ENCODE data around the gene MGAT4B. TPM values are rescaled to one million over a fixed set of nuclear protein-coding genes. Genes with fewer than 3 reads are reported as not detected.
"Not testable (repeated sequence)": the region's sequence is repeated elsewhere in the genome, so short reads cannot be mapped to it uniquely, and the experiment has no call there.

The MGAT4B gene
- 10 to 100 TPM in 11 of 12 donors, not detected in 1; 61.1 to 79.4 (median 67.0) TPM for polyA plus RNA-seq (ENCODE audit: insufficient read length in 12 of 12)
- long read RNA-seq, donor 1, transcript MGAT4B-201 (15 exons, 2,446 nt): major isoform, 20 of 203 reads
- long read RNA-seq, donor 1, partial matches to known transcripts: 132 of 203 reads
- long read RNA-seq, donor 1, other reads (novel, unspliced or antisense): 45 of 203 reads
- long read RNA-seq, donor 2, transcript MGAT4B-201 (15 exons, 2,446 nt): major isoform, 9 of 10 reads
- long read RNA-seq, donor 2, partial matches to known transcripts: 0 of 10 reads
- long read RNA-seq, donor 2, other reads (novel, unspliced or antisense): 0 of 10 reads
- long read RNA-seq, donor 3, partial matches to known transcripts: 149 of 159 reads
- long read RNA-seq, donor 3, other reads (novel, unspliced or antisense): 9 of 159 reads
- long read RNA-seq, donor 4, transcript MGAT4B-201 (15 exons, 2,446 nt): major isoform, 6 of 6 reads
- long read RNA-seq, donor 4, partial matches to known transcripts: 0 of 6 reads
- long read RNA-seq, donor 4, other reads (novel, unspliced or antisense): 0 of 6 reads
- long read RNA-seq, donor 5, transcript MGAT4B-201 (15 exons, 2,446 nt): major isoform, 10 of 11 reads
- long read RNA-seq, donor 5, partial matches to known transcripts: 0 of 11 reads
- long read RNA-seq, donor 5, other reads (novel, unspliced or antisense): 0 of 11 reads
- long read RNA-seq, donor 6, transcript MGAT4B-201 (15 exons, 2,446 nt): major isoform, 6 of 6 reads
- long read RNA-seq, donor 6, partial matches to known transcripts: 0 of 6 reads
- long read RNA-seq, donor 6, other reads (novel, unspliced or antisense): 0 of 6 reads
- long read RNA-seq, donor 7, transcript MGAT4B-201 (15 exons, 2,446 nt): major isoform, 6 of 6 reads
- long read RNA-seq, donor 7, partial matches to known transcripts: 0 of 6 reads
- long read RNA-seq, donor 7, other reads (novel, unspliced or antisense): 0 of 6 reads
- long read RNA-seq, donor 8, transcript MGAT4B-201 (15 exons, 2,446 nt): major isoform, 9 of 409 reads
- long read RNA-seq, donor 8, partial matches to known transcripts: 367 of 409 reads
- long read RNA-seq, donor 8, other reads (novel, unspliced or antisense): 33 of 409 reads
- long read RNA-seq, donor 9: 0 reads
- long read RNA-seq, donor 10, transcript MGAT4B-201 (15 exons, 2,446 nt): major isoform, 10 of 10 reads
- long read RNA-seq, donor 10, partial matches to known transcripts: 0 of 10 reads
- long read RNA-seq, donor 10, other reads (novel, unspliced or antisense): 0 of 10 reads
- long read RNA-seq, donor 11, partial matches to known transcripts: 0 of 4 reads
- long read RNA-seq, donor 11, other reads (novel, unspliced or antisense): 0 of 4 reads

DNA sequence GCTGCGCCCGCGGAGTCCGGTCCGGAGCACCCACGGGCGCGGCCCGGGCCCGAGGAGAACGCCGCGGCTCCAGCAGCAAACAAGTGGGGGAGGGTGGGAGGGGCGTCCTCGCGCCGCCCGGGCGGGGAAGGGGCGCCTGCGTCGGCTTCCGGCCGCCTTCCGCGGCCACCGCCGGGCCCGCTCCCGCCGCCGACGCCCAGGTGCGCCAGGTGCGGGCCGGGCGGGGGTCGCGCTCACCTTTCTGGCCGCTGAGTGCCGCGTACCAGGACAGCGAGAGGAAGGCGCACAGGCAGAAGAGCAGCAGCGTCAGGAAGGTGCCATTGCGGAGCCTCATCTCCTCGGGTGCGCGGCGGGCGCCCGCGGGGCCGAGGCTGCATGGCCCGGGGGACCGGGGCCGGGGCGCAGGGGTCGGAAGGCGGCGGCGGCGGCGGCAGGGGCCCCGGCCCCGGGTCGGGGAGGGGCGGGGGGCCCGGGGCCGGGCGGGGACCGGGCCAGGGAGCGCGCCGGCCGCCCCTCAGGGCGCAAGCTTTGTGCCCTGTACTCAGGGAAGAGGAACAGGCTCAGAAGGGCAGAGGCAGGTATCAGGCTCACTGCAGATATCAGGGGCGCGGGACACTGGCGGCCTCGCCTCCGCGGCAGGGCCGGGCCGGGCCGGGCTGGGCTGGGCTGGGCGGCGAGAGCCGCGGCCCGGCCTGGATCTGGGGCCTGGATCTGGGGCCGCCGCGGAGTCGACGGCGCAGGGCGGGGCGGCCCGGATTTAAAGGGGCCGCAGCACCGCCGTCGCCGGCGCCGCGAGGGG lies at the start of gene MGAT4B:
TSS of gene MGAT4B (minus strand) at position 617 of the 799 bp plus-strand sequence. CDS start at position 334, 283 bp downstream.
- peak; percentile 67 for DNase-seq

DNA sequence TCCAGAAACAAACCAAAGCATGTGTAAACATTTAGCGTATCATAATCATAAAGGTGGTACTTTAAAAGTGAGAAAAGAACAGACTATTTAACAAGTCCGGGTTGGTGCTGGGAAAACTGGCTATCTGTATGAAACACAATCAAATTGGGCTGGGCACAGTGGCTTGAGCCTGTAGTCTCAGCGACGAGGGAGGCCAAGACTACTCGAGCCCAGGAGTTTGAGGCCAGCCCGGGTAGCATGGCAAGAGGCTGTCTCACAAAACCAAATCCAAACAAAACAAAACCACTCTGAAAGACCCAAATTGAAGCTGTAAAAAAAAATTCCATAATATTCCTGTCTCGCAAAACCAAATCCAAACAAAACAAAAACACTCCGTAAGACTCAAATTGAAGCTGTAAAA lies 47.7 kb upstream of the MGAT4B start:
- DNase-seq: no peak

DNA sequence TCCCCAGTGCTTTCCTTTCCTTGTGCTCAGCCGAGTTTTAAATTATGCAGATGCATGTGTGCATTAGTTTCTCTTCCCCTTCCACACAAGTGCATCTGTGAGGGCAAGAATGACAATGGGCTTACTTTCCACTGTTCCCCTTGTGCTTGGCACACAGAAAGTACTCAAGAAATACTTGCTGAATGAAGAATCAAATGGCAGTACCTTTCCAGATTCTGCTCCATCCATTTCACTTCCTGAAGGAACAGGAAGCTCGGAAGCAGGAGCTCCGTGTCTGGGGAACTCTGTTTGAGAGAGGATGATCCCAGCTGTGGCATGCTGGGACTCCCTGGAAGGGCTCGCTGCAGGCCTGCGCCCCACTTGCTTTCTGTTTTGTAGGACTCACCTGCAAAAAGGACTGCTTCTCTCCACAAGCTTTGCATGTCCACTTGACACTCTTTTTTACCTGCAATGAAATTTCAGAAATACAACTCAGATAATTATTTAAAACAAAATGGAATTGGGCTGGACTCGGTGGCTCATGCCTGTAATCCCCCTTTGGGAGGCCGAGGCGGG lies 46.4 kb upstream of the MGAT4B start:
- no peak for DNase-seq

DNA sequence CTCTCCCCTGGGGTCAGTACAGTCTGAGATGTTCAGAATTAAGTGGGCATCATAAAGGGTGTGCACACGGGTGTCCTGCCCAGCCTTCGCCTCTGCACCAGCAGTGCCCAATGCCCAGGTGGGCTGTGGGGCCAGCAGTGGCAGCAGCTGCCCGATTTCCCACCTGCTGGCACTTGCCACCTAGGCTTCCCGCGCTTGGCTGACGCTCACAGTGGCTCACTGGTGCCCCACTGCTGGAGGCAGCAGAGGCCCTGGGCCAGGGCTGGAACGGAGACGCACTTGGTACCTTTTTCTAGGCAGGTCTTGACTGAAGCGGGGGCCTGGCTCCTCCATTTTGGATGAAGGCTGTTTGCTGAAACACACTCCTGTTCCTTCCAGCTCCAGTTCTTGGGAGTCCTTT lies 35.0 kb upstream of the MGAT4B start:
- DNase-seq: no peak

DNA sequence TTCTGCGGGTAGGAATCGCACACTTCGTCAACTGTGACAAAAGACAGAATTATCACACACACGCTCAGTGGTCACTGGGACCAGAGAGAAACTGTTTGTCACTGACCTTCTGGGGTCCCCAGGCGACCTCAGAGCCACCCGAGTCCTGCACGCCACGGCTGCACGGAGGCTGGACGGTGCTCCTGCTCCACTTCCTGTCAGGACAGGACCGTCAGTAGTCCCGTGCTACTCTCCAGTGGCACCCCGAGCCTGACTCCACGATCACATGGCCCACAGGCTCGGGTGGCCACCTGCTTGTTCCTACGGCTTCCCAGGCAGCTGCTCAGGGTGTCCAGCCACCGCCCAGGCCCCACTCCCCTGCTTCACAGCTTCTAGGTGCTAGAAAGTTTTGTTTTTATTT lies 34.1 kb upstream of the MGAT4B start:
- no peak for DNase-seq

DNA sequence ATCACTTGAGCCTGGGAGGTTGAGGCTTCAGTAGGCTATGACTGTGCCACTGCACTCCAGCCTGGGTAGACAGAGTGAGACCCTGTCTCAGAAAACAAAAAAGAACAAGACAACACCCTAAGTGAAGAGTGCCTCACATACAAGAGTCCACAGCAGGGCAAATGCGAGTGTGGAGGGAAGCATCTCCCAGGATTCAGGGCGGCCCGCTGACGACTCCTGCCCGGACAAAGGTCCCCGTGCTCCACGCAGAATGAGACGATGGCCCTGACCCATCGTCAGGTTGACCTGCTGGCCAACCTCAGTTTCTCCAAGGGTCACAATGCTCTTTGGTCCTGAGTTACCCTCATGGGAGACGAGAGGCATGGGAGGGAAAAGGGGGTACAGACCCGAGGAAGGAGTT lies 33.7 kb upstream of the MGAT4B start:
- DNase-seq: no peak

DNA sequence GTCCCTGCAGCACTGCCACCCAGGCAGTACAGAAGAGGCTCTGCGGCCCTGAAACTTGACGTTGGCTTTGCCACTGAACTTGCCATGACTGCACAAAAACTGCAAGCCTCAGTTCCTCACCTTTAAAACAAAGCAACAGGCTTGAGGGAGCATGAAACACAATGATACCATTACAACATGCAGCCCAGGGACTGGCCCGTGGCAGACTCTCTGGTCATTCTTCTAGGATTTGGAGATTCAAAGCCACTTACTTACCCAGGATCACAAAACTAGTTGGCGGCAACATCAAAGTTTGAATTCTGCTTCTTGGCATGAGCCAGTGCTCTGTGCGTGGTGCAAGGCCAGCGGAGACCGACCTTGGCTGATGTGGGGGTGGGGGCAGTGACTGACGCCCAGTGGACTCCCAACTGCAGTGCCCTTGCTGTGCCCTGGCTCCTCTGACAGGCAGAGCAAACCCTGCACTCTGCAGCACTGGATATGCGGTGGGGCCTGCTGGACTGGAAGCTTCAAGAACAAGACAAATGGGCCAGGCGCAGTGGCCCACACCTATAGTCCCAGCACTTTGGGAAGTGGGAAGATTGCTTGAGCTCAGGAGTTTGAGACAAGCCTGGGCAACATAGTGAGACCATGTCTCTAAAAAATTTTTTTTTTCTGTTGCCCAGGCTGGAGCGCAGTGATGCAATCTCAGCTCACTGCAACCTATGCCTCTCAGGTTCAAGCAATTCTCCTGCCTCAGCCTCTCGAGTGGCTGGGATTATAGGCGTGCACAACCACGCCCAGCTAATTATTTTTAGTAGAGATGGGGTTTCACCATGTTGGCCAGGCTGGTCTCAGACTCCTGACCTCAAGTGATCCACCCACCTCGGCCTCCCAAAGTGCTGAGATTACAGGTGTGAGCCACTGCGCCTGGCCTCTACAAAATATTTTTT lies 32.9 kb upstream of the MGAT4B start:
- no peak for DNase-seq

DNA sequence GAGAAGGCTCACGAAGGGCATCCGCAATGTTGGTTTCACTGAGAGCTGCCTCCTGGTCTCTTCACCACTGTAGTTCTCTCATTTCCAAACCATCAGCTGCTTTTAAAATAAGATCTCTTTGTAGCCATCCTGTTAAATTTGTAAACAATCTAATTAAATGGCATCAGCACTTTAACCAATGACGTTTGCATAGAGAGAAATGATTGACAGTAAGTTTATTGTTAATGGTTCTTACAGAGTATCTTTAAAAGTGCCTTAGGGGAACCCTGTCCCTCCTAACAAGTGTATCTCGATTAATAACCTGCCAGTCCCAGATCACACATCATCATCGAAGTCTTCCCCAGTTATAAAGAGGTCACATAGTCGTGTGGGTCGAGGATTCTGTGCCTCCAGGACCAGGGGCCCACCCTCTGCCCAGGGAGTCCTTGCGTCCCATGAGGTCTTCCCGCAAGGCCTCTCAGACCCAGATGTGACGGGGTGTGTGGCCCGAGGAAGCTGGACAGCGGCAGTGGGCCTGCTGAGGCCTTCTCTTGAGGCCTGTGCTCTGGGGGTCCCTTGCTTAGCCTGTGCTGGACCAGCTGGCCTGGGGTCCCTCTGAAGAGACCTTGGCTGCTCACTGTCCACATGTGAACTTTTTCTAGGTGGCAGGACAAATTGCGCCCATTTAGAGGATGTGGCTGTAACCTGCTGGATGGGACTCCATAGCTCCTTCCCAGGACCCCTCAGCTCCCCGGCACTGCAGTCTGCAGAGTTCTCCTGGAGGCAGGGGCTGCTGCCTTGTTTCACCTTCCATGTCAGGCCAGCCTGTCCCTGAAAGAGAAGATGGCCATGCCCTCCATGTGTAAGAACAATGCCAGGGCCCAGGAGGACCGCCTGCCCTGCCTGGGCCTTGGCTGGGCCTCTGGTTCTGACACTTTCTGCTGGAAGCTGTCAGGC lies 30.7 kb upstream of the MGAT4B start:
- no peak for DNase-seq

DNA sequence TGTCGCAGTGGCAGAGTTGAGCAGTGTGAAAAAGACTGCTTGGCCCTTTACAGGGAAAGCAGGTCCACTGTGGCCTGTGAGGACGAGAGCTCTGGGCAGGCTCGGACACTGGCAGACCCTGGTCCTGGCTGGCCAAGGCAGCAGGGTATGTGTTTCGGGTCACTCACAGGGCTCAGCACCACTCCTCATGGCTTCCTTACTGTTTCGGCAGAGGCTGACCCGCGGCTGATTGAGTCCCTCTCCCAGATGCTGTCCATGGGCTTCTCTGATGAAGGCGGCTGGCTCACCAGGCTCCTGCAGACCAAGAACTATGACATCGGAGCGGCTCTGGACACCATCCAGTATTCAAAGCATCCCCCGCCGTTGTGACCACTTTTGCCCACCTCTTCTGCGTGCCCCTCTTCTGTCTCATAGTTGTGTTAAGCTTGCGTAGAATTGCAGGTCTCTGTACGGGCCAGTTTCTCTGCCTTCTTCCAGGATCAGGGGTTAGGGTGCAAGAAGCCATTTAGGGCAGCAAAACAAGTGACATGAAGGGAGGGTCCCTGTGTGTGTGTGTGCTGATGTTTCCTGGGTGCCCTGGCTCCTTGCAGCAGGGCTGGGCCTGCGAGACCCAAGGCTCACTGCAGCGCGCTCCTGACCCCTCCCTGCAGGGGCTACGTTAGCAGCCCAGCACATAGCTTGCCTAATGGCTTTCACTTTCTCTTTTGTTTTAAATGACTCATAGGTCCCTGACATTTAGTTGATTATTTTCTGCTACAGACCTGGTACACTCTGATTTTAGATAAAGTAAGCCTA lies 29.8 kb upstream of the MGAT4B start:
- DNase-seq: no peak

DNA sequence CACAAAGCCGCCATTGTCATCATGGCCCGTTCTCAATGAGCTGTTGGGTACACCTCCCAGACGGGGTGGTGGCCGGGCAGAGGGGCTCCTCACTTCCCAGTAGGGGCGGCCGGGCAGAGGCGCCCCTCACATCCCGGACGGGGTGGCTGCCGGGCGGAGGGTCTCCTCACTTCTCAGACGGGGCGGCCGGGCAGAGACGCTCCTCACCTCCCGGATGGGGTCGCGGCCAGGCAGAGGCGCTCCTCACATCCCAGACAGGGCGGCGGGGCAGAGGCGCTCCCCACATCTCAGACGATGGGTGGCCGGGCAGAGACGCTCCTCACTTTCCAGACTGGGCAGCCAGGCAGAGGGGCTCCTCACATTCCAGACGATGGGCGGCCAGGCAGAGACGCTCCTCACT lies 28.2 kb upstream of the MGAT4B start:
- DNase-seq: not testable (repeated sequence)

DNA sequence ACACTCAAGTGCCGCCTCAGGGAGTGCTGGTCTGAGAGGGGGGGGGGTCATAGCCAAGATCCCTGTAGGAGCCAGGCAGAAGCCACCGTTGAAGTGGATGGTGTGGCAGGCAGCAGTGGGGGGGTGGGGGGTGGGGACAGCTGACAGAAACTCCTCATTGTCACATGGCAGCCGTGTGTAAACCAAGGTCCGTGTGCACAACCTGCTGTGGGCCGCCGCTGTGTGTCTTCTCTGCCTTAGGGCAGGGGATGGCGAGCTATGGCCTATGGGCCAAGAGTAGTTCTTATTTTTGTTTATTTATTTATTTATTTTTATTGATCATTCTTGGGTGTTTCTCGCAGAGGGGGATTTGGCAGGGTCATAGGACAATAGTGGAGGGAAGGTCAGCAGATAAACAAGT lies 27.5 kb upstream of the MGAT4B start:
- DNase-seq: no peak

DNA sequence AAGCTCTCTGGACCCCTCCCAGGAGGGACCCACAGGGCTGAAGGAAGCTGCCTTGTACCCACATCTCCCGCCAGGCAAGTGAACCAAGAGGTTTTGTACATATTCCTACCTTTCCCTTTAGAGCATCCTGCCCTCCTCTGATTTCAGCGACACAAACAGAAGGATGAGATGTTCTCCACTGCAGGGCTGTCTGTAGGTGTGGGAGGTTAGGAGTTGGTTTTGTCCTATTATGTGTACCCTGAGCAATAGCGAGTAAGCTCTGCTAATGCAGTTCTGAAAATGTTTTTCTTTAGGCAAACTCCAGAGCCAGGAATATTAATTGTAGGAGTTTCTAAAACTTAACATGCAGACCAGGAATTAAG lies 27.0 kb upstream of the MGAT4B start:
- DNase-seq: no peak

DNA sequence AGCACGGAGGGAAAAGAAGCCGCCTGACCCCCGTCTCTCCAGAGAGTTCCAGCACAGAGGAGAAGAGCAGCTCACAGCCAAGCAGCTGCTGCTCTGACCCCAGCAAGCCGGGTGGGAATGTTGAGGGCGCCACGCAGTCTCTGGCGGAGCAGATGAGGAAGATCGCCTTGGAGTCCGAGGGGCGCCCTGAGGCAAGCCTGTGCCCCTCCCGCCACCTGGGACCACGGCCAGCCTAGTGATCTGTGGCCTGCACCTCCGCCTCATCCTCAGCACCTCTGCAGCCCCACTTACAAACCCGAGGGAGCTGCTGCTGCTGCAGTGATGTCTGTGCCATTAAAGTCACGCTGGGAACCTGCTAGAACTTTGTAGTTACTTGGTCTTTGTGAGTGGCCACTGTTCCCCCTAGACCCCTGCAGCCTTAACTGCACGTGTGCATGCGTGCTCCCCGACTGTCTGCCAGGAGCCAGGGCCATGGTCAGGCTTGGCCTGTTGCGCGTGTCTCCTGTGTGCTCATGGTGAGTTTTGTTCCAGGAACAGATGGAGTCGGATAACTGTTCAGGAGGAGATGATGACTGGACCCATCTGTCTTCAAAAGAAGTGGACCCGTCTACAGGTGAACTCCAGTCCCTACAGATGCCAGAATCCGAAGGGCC lies 26.5 kb upstream of the MGAT4B start:
- no peak for DNase-seq

DNA sequence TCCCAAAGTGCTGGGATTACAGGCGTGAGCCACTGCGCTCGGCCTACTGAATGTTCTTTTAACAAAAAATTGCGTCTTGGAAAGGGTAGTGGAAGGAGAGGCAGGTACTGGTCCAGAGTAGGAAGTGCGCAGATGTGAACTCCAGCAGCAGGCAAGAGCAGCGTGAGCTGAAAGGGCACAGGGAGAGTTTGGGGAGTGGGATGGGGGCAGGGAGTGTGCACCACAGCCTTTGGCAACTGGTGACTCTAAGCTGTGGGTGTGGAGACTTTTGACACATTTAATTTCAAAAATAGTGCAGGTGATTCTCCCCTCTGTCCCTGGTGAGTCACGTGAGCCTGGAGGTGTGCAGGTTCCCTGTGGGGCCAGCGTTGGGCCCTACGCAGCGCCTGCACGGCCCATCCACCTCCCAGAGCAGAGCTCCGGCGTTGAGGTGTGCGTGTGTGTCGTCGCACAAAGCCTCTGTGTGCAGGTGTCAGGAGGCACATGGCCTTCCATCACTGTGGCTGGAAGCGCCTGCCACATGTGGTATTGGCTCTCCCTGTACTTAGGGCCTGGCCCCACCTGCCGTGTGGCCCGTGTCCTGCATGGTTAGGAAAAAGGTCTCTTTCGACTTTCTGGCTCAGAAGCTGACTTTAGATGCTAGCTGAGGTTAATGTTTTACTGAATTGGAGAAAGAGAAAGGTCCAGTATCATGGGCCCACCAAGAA lies 25.5 kb upstream of the MGAT4B start:
- no peak for DNase-seq

DNA sequence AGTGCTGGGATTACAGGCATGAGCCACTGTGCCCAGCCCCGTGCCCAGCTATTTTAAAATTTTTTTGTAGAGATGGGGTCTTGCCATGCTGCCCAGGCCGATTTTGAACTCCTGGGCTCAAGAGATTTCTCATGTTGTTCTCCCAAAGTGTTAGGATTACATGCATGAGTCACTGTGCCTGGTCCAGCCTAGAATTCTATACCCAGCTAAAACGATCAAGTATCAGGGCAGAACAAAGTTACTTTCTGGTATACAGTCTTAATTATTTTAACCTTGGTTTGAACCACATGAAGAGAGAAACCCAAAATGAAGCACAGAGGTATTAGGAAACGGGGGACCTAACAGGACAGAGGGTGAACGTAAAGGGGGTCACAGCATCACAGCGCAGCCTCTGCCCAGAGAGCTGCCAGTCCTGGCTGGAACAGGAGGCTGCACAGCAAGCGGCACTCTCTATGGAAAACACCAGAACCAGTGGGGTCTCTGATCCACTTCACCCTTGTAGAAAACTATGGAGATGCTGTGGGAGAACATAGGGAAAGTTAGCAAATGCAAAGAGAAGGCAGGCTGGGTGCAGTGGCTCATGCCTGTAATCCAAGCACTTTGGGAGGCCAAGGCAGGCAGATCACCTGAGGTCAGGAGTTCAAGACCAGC lies 24.3 kb upstream of the MGAT4B start:
- DNase-seq: no peak
